ENCODE results near the gene SFTPD. TPM values are rescaled to one million over a fixed set of nuclear protein-coding genes. Genes with fewer than 3 reads are reported as not detected.

The SFTPD gene
- total and polyA plus RNA-seq, 2 of the 8 experiments (the other 6 are each of a cell fraction or from before 2014, with no cell fraction given) = 0.21 to 0.54 TPM

GRCh38 chr10:79910836-79911235, 38.1 kb downstream of the SFTPD start:
- no peaks in the 10 kb centered on the region for H3K4me1 ChIP-seq (replicated peaks in 1 of 4; ENCODE audit: control insufficient read depth in 3 of 4, insufficient read depth in 4 of 4, low read length in 3 of 4)
- no peak overlapping the region for H3K23ac ChIP-seq (ENCODE audit: insufficient read length)
- H3K4me3 ChIP-seq (ENCODE audit: extremely low read depth in 1 of 4, insufficient read depth in 2 of 4, low read depth in 3 of 4, low read length in 4 of 4) = no peak overlapping the region
- CTCF ChIA-PET (ENCODE audit: partially characterized antibody) = interaction anchor here (0.9 kb wide), 1 partner anchor 136 kb away, joined by 3 read pairs; no protein-coding TSS in a partner anchor
- no peak overlapping the region for H2BK20ac ChIP-seq (ENCODE audit: low read length)
- no peak for TF ChIP-seq KDM1A (IDR thresholded peaks at IDR 0.05; ENCODE audit: borderline replicate concordance, low read length)
- TF ChIP-seq TBP (IDR thresholded peaks at IDR 0.05; ENCODE audit: low read depth, low read length) = no peak
- no peak for TF ChIP-seq RNF2 (IDR thresholded peaks at IDR 0.05; ENCODE audit: borderline replicate concordance, low read depth, low read length, missing control alignments, poor library complexity, severe bottlenecking)
- TF ChIP-seq SIX5 (IDR thresholded peaks at IDR 0.05; ENCODE audit: low read depth, low read length) = no peak
- TF ChIP-seq SIN3A (conservative IDR thresholded peaks at IDR 0.05 in 1 of 2, IDR thresholded peaks at IDR 0.05 in 1 of 2; ENCODE audit: low read depth in 1 of 2, low read length in 2 of 2) = no peak
- TF ChIP-seq NRF1 (IDR thresholded peaks at IDR 0.05; ENCODE audit: low read depth, low read length) = no peak
- TF ChIP-seq KDM4A (IDR thresholded peaks at IDR 0.05; ENCODE audit: low read depth, low read length, severe bottlenecking) = no peak
- TF ChIP-seq CBX8 (IDR thresholded peaks at IDR 0.05; ENCODE audit: borderline replicate concordance, low read depth, low read length) = no peak
- TF ChIP-seq SUZ12 (IDR thresholded peaks at IDR 0.05; ENCODE audit: low read length) = no peak
- TF ChIP-seq SP2 (IDR thresholded peaks at IDR 0.05; ENCODE audit: low read length) = no peak
- TF ChIP-seq SAP30 (IDR thresholded peaks at IDR 0.05; ENCODE audit: insufficient read depth, insufficient replicate concordance, low read length) = no peak
- no peak for TF ChIP-seq FOSL1 (IDR thresholded peaks at IDR 0.05; ENCODE audit: insufficient read depth, low read depth, low read length)
- no peak for TF ChIP-seq GTF2F1 (IDR thresholded peaks at IDR 0.05; ENCODE audit: borderline replicate concordance, low read depth, low read length)
- no peak for TF ChIP-seq CHD1 (IDR thresholded peaks at IDR 0.05; ENCODE audit: low read depth, low read length)
- no peak for TF ChIP-seq POU5F1 (IDR thresholded peaks at IDR 0.05; ENCODE audit: low read depth, low read length)
- H2BK120ac ChIP-seq (replicated peaks; ENCODE audit: low read depth, low read length) = no peak overlapping the region
- H3K79me2 ChIP-seq (ENCODE audit: control insufficient read depth in 1 of 2, insufficient read depth in 2 of 2, low read length in 2 of 2) = no peaks in the 10 kb centered on the region
- no peak for FAIRE-seq
- H3K27me3 ChIP-seq (replicated peaks in 1 of 4; ENCODE audit: control insufficient read depth in 3 of 4, extremely low read depth in 1 of 4, insufficient read depth in 3 of 4, low read length in 3 of 4) = no peaks in the 10 kb centered on the region
- no peaks in the 10 kb centered on the region for H3K79me1 ChIP-seq (ENCODE audit: low read depth, low read length)
- H4K91ac ChIP-seq (replicated peaks; ENCODE audit: insufficient read length, low read length) = no peak overlapping the region
- H3K56ac ChIP-seq (replicated peaks; ENCODE audit: insufficient read length, low read depth, low read length) = no peak overlapping the region
- no peak overlapping the region for H3K27ac ChIP-seq (ENCODE audit: low read depth, low read length)
- no peak overlapping the region for H3K14ac ChIP-seq (ENCODE audit: insufficient read length)
- H3K9me3 ChIP-seq (ENCODE audit: insufficient read depth in 2 of 2, low read depth in 1 of 2, low read length in 1 of 2) = no peaks in the 10 kb centered on the region
- H3K9ac ChIP-seq (replicated peaks in 1 of 4; ENCODE audit: extremely low read depth in 1 of 4, low read depth in 3 of 4, low read length in 3 of 4) = no peak overlapping the region
- H2BK12ac ChIP-seq (ENCODE audit: low read depth, low read length) = no peak overlapping the region
- no peak overlapping the region for H2AFZ ChIP-seq (ENCODE audit: low read length)
- no peak overlapping the region for H4K5ac ChIP-seq (ENCODE audit: insufficient read length, low read depth, low read length)
- no peaks in the 10 kb centered on the region for H3K36me3 ChIP-seq (ENCODE audit: control insufficient read depth in 2 of 4, insufficient read depth in 4 of 4, low read length in 3 of 4)
- WGBS, 2 experiments (ENCODE audit: extremely low coverage in 1 of 2, insufficient coverage in 1 of 2, insufficient read length in 1 of 2, insufficient replicate concordance in 2 of 2, low coverage in 1 of 2, low lambda C conversion rate in 2 of 2, missing lambda C conversion rate in 1 of 2) = 90% methylated on average over 2 of the region's 2 CpGs; no CpG with 5 or more reads in 1 of the 2 experiments
- DNase-seq (ENCODE audit: low read depth in 1 of 2, low spot score in 2 of 2) = no peak
- no peak overlapping the region for H4K8ac ChIP-seq (ENCODE audit: extremely low read depth, insufficient read depth, low read length)
- H2BK5ac ChIP-seq (ENCODE audit: low read depth, low read length) = no peak overlapping the region
- H2AK5ac ChIP-seq (ENCODE audit: low read depth, low read length) = no peak overlapping the region
- POLR2A ChIA-PET (ENCODE audit: partially characterized antibody) = no interaction called here
- H3K4ac ChIP-seq (replicated peaks; ENCODE audit: insufficient read length, low read depth, low read length) = no peak overlapping the region
- H2BK15ac ChIP-seq (ENCODE audit: low read length) = no peak overlapping the region
- H3K23me2 ChIP-seq (ENCODE audit: low read depth, low read length) = no peaks in the 10 kb centered on the region
- H3K18ac ChIP-seq (ENCODE audit: extremely low read depth, low read length) = no peak overlapping the region
- no peak overlapping the region for H3K4me2 ChIP-seq (ENCODE audit: insufficient read depth in 1 of 2, low read depth in 2 of 2, low read length in 2 of 2)
- H4K20me1 ChIP-seq (replicated peaks in 1 of 2; ENCODE audit: control insufficient read depth in 1 of 2, insufficient read depth in 2 of 2, low read length in 2 of 2) = no peaks in the 10 kb centered on the region
